Naive thymus-derived CD8-positive, alpha-beta T cell (primary cell): ENCODE data around the gene PYROXD2. TPM values are rescaled to one million over a fixed set of nuclear protein-coding genes. Genes with fewer than 3 reads are reported as not detected.

ENCODE experiments used
- ATAC-seq, 2 donors: fragments of 150-1000 bp; cut with Tn5 transposase in 1 of 2; sonication (Bioruptor Pico), chemical (Tn5 transposase) in 1 of 2; 1 replicate in 1 of 2; 2 replicates in 1 of 2; pipeline ENCODE4 v1.10.0; 2021; ENCODE audit warnings: mild to moderate bottlenecking in 2 of 2, moderate library complexity in 2 of 2
- POLR2A ChIA-PET: fragments of 350-600 bp; sonication (Branson Sonifier 250); formaldehyde crosslinking; loops from one replicate; lab custom pipeline; 2021; ENCODE audit warnings: antibody characterized with exemption; lab: Charles Lee
- DNase-seq, 10 donors: peaks; one replicate each; pipeline versions ENCODE4 v3.0.0 to v3.0.0-alpha.2; 2020 to 2022
- H3K27ac Mint-ChIP-seq, 10 donors: one replicate each; pipeline ENCODE4 v1.8.0; 2020 to 2022; ENCODE audit warnings: mild to moderate bottlenecking in 10 of 10, mixed read lengths in 10 of 10, moderate library complexity in 4 of 10, inconsistent platforms in 1 of 10
- H3K27me3 Mint-ChIP-seq, 5 donors: one replicate each; pipeline ENCODE4 v1.8.0; 2021 to 2022; ENCODE audit warnings: mixed read lengths in 5 of 5
- H3K36me3 Mint-ChIP-seq, 3 donors: one replicate each; pipeline ENCODE4 v1.8.0; 2020 to 2022; ENCODE audit warnings: mixed read lengths in 3 of 3, mild to moderate bottlenecking in 2 of 3, inconsistent platforms in 1 of 3
- H3K4me1 Mint-ChIP-seq, 4 donors: one replicate each; pipeline ENCODE4 v1.8.0; 2021 to 2022; ENCODE audit warnings: mixed read lengths in 4 of 4
- H3K4me3 Mint-ChIP-seq, 10 donors: one replicate each; pipeline ENCODE4 v1.8.0; 2020 to 2022; ENCODE audit warnings: mild to moderate bottlenecking in 10 of 10, mixed read lengths in 10 of 10, moderate library complexity in 6 of 10, inconsistent platforms in 1 of 10
- H3K9me3 Mint-ChIP-seq, 9 donors: one replicate each; pipeline ENCODE4 v1.8.0; 2020 to 2022; ENCODE audit warnings: mixed read lengths in 9 of 9, mild to moderate bottlenecking in 3 of 9, inconsistent platforms in 1 of 9, moderate library complexity in 1 of 9
- polyA plus RNA-seq, 3 donors: library from polyadenylated mRNA; unstranded; fragments of 300-500 nt; fragmentation: Illumina TruSeq; gene quantifications; one replicate each; pipeline ENCODE4 v1.2.3, GENCODE V29; 2021
- total RNA-seq, 8 experiments: library from RNA in 2 of 8; stranded (reverse) in 2 of 8; gene quantifications; one replicate each; pipeline ENCODE4 v1.2.3 and lab custom pipeline; 2021 to 2026

PYROXD2 gene
- total and polyA plus RNA-seq, 5 experiments from 2014 or later, result 3.8 to 20.3 (median 5.7) TPM

- H3K27ac Mint-ChIP-seq, result no peak overlapping the region
- peaks cover 0 to 29% (median 0%) of the 10 kb centered on the region in 3 donors for H3K36me3 Mint-ChIP-seq
- DNase-seq (no peak), ATAC-seq (no peak)
- no peaks in the 10 kb centered on the region for H3K27me3 Mint-ChIP-seq
- peaks cover 6 to 20% (median 15%) of the 10 kb centered on the region in 4 donors for H3K4me1 Mint-ChIP-seq
- POLR2A ChIA-PET, result no interaction called here
- no peak overlapping the region for H3K4me3 Mint-ChIP-seq
- no peaks in the 10 kb centered on the region for H3K9me3 Mint-ChIP-seq
Observed at GRCh38 chr10:98417973-98418664, 3.1 kb upstream of the PYROXD2 start.

GRCh38 chr10:98417481-98417959, 2.5 kb upstream of the PYROXD2 start:
- ATAC-seq (no peak), DNase-seq (no peak)
- Mint-ChIP-seq H3K36me3 (peaks cover 0 to 25% (median 0%) of the 10 kb centered on the region in 3 donors), H3K27ac (peak overlapping the region in 3 of 10 donors; percentile 50 to 96 (median 85)), H3K4me1 (peaks cover 6 to 25% (median 17%) of the 10 kb centered on the region in 4 donors), H3K27me3 (no peaks in the 10 kb centered on the region), H3K9me3 (no peaks in the 10 kb centered on the region), H3K4me3 (no peak overlapping the region)
- POLR2A ChIA-PET, result no interaction called here

GRCh38 chr10:98416606-98417388, 1.8 kb upstream of the PYROXD2 start:
- H3K4me1 Mint-ChIP-seq, result peaks cover 6 to 27% (median 21%) of the 10 kb centered on the region in 4 donors
- no peak overlapping the region for H3K4me3 Mint-ChIP-seq
- peaks cover 0 to 24% (median 0%) of the 10 kb centered on the region in 3 donors for H3K36me3 Mint-ChIP-seq
- POLR2A ChIA-PET, result no interaction called here
- DNase-seq (no peak), ATAC-seq (no peak)
- no peaks in the 10 kb centered on the region for H3K27me3 Mint-ChIP-seq
- peak overlapping the region in 9 of 10 donors; percentile 13 to 96 (median 85) for H3K27ac Mint-ChIP-seq
- H3K9me3 Mint-ChIP-seq, result no peaks in the 10 kb centered on the region

GRCh38 chr10:98415731-98416119, 743 bp upstream of the PYROXD2 start:
- Mint-ChIP-seq H3K4me3 (peak overlapping the region in 8 of 10 donors; percentile 16 to 98 (median 95)), H3K36me3 (peaks cover 0 to 18% (median 0%) of the 10 kb centered on the region in 3 donors), H3K9me3 (no peaks in the 10 kb centered on the region), H3K4me1 (peaks cover 8 to 32% (median 28%) of the 10 kb centered on the region in 4 donors), H3K27ac (peak overlapping the region; percentile 74 to 98 (median 96)), H3K27me3 (no peaks in the 10 kb centered on the region)
- DNase-seq (no peak), ATAC-seq (no peak)
- POLR2A ChIA-PET, result interaction anchor here (0.9 to 1.5 kb wide), 2 partner anchors 8 to 52 kb away, joined by 3 to 4 read pairs; no protein-coding TSS in a partner anchor

- POLR2A ChIA-PET, result interaction anchor here (1.3 to 1.5 kb wide), 2 partner anchors 9 to 32 kb away, joined by 4 to 9 read pairs; partner anchors contain the start of gene HPS1
- H3K9me3 Mint-ChIP-seq, result no peaks in the 10 kb centered on the region
- H3K27ac Mint-ChIP-seq, result peak overlapping the region; percentile 89 to 98 (median 96)
- no peak for DNase-seq
- H3K36me3 Mint-ChIP-seq, result peaks cover 0 to 14% (median 0%) of the 10 kb centered on the region in 3 donors
- no peaks in the 10 kb centered on the region for H3K27me3 Mint-ChIP-seq
- H3K4me1 Mint-ChIP-seq, result peaks cover 8 to 32% (median 28%) of the 10 kb centered on the region in 4 donors
- peak overlapping the region; percentile 94 to 99 (median 98) for H3K4me3 Mint-ChIP-seq
- ATAC-seq, result no peak
Observed at GRCh38 chr10:98414578-98414931, 427 bp downstream of the PYROXD2 start.

- Mint-ChIP-seq H3K27me3 (no peaks in the 10 kb centered on the region), H3K27ac (peak overlapping the region in 2 of 10 donors; percentile 47 to 75), H3K9me3 (no peaks in the 10 kb centered on the region), H3K36me3 (peaks cover 0 to under 1% (median 0%) of the 10 kb centered on the region in 3 donors), H3K4me3 (no peak overlapping the region), H3K4me1 (peaks cover 11 to 35% (median 29%) of the 10 kb centered on the region in 4 donors)
- ATAC-seq (no peak), DNase-seq (no peak)
- POLR2A ChIA-PET, result no interaction called here
Observed at GRCh38 chr10:98411768-98412167, 3.2 kb downstream of the PYROXD2 start.

GRCh38 chr10:98411166-98411565, 3.8 kb downstream of the PYROXD2 start:
- no peak for DNase-seq
- Mint-ChIP-seq H3K9me3 (no peaks in the 10 kb centered on the region), H3K27me3 (no peaks in the 10 kb centered on the region), H3K4me3 (no peak overlapping the region), H3K4me1 (peaks cover 11 to 35% (median 29%) of the 10 kb centered on the region in 4 donors), H3K27ac (peak overlapping the region in 4 of 10 donors; percentile 22 to 75 (median 50)), H3K36me3 (no peaks in the 10 kb centered on the region)
- POLR2A ChIA-PET, result no interaction called here
- no peak for ATAC-seq

- peaks cover 11 to 35% (median 29%) of the 10 kb centered on the region in 4 donors for H3K4me1 Mint-ChIP-seq
- no peaks in the 10 kb centered on the region for H3K36me3 Mint-ChIP-seq
- POLR2A ChIA-PET, result no interaction called here
Observed at GRCh38 chr10:98410759-98411158, 4.2 kb downstream of the PYROXD2 start.

GRCh38 chr10:98410135-98410743, 4.7 kb downstream of the PYROXD2 start:
- POLR2A ChIA-PET, result no interaction called here
- Mint-ChIP-seq H3K4me3 (no peak overlapping the region), H3K27me3 (no peaks in the 10 kb centered on the region), H3K36me3 (no peaks in the 10 kb centered on the region), H3K9me3 (no peaks in the 10 kb centered on the region), H3K27ac (no peak overlapping the region), H3K4me1 (peaks cover 11 to 33% (median 27%) of the 10 kb centered on the region in 4 donors)
- DNase-seq (peak in 1 of 10 donors; percentile 7), ATAC-seq (no peak)

More at GRCh38 chr10:98410759-98411158, 4.2 kb downstream of the PYROXD2 start:
- ATAC-seq (no peak), DNase-seq (peak in 1 of 10 donors; percentile 1)
- Mint-ChIP-seq H3K27me3 (no peaks in the 10 kb centered on the region), H3K4me3 (no peak overlapping the region), H3K9me3 (no peaks in the 10 kb centered on the region), H3K27ac (peak overlapping the region in 3 of 10 donors; percentile 22 to 53 (median 48))

- ATAC-seq, result no peak
Observed at GRCh38 chr10:98408799-98409198, 6.2 kb downstream of the PYROXD2 start.

GRCh38 chr10:98407744-98408241, 7.2 kb downstream of the PYROXD2 start:
- Mint-ChIP-seq H3K27ac (peak overlapping the region in 1 of 10 donors; percentile 62), H3K4me3 (no peak overlapping the region), H3K9me3 (no peaks in the 10 kb centered on the region), H3K4me1 (peaks cover 8 to 19% (median 10%) of the 10 kb centered on the region in 4 donors), H3K27me3 (no peaks in the 10 kb centered on the region), H3K36me3 (peaks cover 0 to 13% (median 12%) of the 10 kb centered on the region in 3 donors)
- no peak for ATAC-seq
- DNase-seq, result peak in 1 of 10 donors; percentile 32
- POLR2A ChIA-PET, result no interaction called here

More at GRCh38 chr10:98408799-98409198, 6.2 kb downstream of the PYROXD2 start:
- no peak for DNase-seq
- Mint-ChIP-seq H3K9me3 (no peaks in the 10 kb centered on the region), H3K4me1 (peaks cover 5 to 22% (median 13%) of the 10 kb centered on the region in 4 donors), H3K27ac (peak overlapping the region in 2 of 10 donors; percentile 68 to 79), H3K4me3 (no peak overlapping the region), H3K36me3 (peaks cover 0 to 3% (median 2%) of the 10 kb centered on the region in 3 donors), H3K27me3 (no peaks in the 10 kb centered on the region)
- POLR2A ChIA-PET, result no interaction called here
